ENCODE results near the gene NINJ1. TPM values are rescaled to one million over a fixed set of nuclear protein-coding genes. Genes with fewer than 3 reads are reported as not detected.

Gene NINJ1
- polyA plus RNA-seq, 2 donors, result 14.9 to 21.7 TPM

DNA sequence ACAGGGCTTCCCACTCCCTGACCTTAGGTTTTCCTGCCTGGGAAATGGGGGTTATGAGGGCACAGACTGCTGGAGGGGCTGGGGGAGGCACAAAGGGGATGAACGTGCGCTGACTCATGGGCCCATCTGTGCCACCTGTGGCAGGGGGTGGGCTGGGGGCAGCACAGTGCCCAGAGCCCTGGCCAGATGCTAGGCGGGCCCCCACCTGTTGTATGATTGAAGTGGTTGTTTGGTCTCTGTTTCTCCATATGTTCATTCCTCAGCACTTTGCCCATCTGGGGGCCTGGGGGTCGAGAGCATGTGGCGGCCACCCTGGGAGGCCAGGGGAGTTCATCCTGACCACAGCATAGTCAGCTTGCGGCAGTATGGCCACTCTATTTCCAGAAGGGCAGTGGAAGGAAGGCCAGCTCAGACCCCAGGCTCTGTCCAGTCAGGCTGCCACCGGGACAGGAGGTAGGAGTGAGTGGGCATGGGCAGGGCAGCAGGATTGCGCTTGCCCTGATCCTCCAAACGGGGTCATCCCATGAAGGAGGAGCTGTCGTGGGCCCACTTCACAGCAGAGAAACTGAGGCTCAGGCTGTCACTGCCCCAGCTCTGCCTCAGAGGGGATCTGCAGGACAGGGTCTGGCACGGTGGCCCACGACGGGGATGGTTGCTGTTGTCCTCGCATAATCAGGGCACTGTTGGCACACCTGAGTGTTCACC lies 841 bp upstream of the NINJ1 start:
- peak overlapping the region; percentile 63 to 77 for H3K4me3 ChIP-seq (ENCODE audit: low read depth in 1 of 2, low read length in 2 of 2)
- 69% methylated on average over 14 of the region's 14 CpGs for WGBS, 2 donors

DNA sequence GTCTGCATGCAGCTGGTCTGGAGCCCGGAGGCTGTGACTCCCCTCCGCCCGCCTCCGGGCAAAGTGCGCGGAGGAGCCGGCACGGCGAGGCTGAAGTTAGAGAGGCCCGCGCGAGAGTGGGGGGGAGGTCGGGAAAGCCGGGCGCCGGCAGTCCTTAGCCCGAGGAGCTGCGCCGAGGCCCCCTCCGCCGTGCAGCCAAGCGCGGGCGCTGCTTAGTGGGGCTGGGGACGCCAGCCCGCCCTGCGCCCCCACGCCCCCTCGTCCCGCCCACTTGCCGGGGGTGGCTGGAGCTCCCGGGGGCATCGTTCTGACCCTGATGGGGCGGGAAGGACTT lies 403 bp downstream of the NINJ1 start:
- no peaks in the 10 kb centered on the region for H3K36me3 ChIP-seq (ENCODE audit: control insufficient read depth in 2 of 2, insufficient read depth in 2 of 2, low read length in 1 of 2)
- H3K4me1 ChIP-seq (ENCODE audit: control insufficient read depth in 2 of 2, insufficient read depth in 2 of 2, low read length in 1 of 2), result peaks cover 27 to 54% of the 10 kb centered on the region in 2 donors
- WGBS, 2 donors, result 0 to 1% methylated on average over 24 to 34 of the region's 34 CpGs

More for the DNA sequence above, 841 bp upstream of the NINJ1 start:
- H3K4me1 ChIP-seq (ENCODE audit: control insufficient read depth in 2 of 2, insufficient read depth in 2 of 2, low read length in 1 of 2), result peaks cover 22 to 48% of the 10 kb centered on the region in 2 donors
- no peaks in the 10 kb centered on the region for H3K36me3 ChIP-seq (ENCODE audit: control insufficient read depth in 2 of 2, insufficient read depth in 2 of 2, low read length in 1 of 2)
- H3K27me3 ChIP-seq (ENCODE audit: control insufficient read depth in 1 of 2, insufficient read depth in 2 of 2, low read length in 2 of 2), result no peaks in the 10 kb centered on the region
- peaks cover 0 to 4% of the 10 kb centered on the region in 2 donors for H3K9me3 ChIP-seq (ENCODE audit: control insufficient read depth in 2 of 2, insufficient read depth in 1 of 2, low read depth in 1 of 2, low read length in 1 of 2)
- H3K27ac ChIP-seq (ENCODE audit: low read depth in 2 of 2, low read length in 1 of 2), result peak overlapping the region; percentile 89 to 94

GRCh38 chr9:93132946-93133680 lies 938 bp downstream of the NINJ1 start:
- Histone ChIP-seq H3K36me3 (ENCODE audit: control insufficient read depth in 2 of 2, insufficient read depth in 2 of 2, low read length in 1 of 2) (no peaks in the 10 kb centered on the region), H3K27ac (ENCODE audit: low read depth in 2 of 2, low read length in 1 of 2) (peak overlapping the region; percentile 89 to 94), H3K9me3 (ENCODE audit: control insufficient read depth in 2 of 2, insufficient read depth in 1 of 2, low read depth in 1 of 2, low read length in 1 of 2) (no peaks in the 10 kb centered on the region), H3K27me3 (ENCODE audit: control insufficient read depth in 1 of 2, insufficient read depth in 2 of 2, low read length in 2 of 2) (no peaks in the 10 kb centered on the region), H3K4me3 (ENCODE audit: low read depth in 1 of 2, low read length in 2 of 2) (peak overlapping the region; percentile 63 to 77), H3K4me1 (ENCODE audit: control insufficient read depth in 2 of 2, insufficient read depth in 2 of 2, low read length in 1 of 2) (peaks cover 30 to 59% of the 10 kb centered on the region in 2 donors)
- WGBS, 2 donors, result 13 to 14% methylated on average over 21 of the region's 21 CpGs

More for the DNA sequence above, 403 bp downstream of the NINJ1 start:
- no peaks in the 10 kb centered on the region for H3K27me3 ChIP-seq (ENCODE audit: control insufficient read depth in 1 of 2, insufficient read depth in 2 of 2, low read length in 2 of 2)
- peaks cover 0 to 4% of the 10 kb centered on the region in 2 donors for H3K9me3 ChIP-seq (ENCODE audit: control insufficient read depth in 2 of 2, insufficient read depth in 1 of 2, low read depth in 1 of 2, low read length in 1 of 2)
- H3K27ac ChIP-seq (ENCODE audit: low read depth in 2 of 2, low read length in 1 of 2), result peak overlapping the region; percentile 89 to 94
- peak overlapping the region; percentile 63 to 77 for H3K4me3 ChIP-seq (ENCODE audit: low read depth in 1 of 2, low read length in 2 of 2)

GRCh38 chr9:93132287-93132927 lies 1.6 kb downstream of the NINJ1 start:
- H3K27me3 ChIP-seq (ENCODE audit: control insufficient read depth in 1 of 2, insufficient read depth in 2 of 2, low read length in 2 of 2), result no peaks in the 10 kb centered on the region
- H3K36me3 ChIP-seq (ENCODE audit: control insufficient read depth in 2 of 2, insufficient read depth in 2 of 2, low read length in 1 of 2), result no peaks in the 10 kb centered on the region
- H3K4me3 ChIP-seq (ENCODE audit: low read depth in 1 of 2, low read length in 2 of 2), result peak overlapping the region; percentile 63 to 77
- 23 to 33% methylated on average over 11 to 12 of the region's 12 CpGs for WGBS, 2 donors
- H3K4me1 ChIP-seq (ENCODE audit: control insufficient read depth in 2 of 2, insufficient read depth in 2 of 2, low read length in 1 of 2), result peaks cover 36 to 62% of the 10 kb centered on the region in 2 donors
- H3K9me3 ChIP-seq (ENCODE audit: control insufficient read depth in 2 of 2, insufficient read depth in 1 of 2, low read depth in 1 of 2, low read length in 1 of 2), result no peaks in the 10 kb centered on the region
- H3K27ac ChIP-seq (ENCODE audit: low read depth in 2 of 2, low read length in 1 of 2), result peak overlapping the region; percentile 89 to 94

- WGBS, 2 donors, result 71 to 75% methylated on average over 13 of the region's 13 CpGs
- H3K36me3 ChIP-seq (ENCODE audit: control insufficient read depth in 2 of 2, insufficient read depth in 2 of 2, low read length in 1 of 2), result no peaks in the 10 kb centered on the region
Measured at GRCh38 chr9:93131599-93132286, 2.3 kb downstream of the NINJ1 start.

DNA sequence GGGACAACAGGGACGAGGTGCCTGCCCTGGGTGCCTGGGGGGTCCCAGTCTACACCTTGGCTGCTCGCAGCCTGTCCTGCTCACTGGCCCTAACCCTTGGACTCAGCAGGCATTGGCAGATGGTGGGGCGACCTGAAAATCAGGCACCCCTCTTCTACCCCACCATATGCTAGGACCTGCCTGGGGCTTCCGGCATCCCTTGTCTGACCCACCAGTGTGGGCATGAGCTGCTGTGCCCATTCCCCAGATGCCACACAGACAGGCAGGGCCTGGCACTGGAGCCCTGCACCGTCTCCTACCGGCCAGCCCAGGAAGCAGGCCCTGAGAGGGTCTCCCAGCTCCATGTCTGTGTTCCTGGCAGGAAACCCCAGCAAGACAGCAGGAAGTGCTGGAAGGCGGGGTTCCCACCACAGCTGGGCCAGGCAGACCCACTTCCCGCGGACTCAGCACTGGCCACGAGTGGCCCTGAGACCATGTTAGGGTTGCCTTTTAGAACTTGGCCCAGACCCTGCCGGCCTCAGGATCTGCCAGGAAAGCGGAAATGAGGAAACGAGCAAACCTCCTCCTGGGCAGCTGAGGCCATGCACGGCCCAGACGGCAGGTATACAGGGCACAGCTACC lies 3.1 kb downstream of the NINJ1 start:
- no peaks in the 10 kb centered on the region for H3K9me3 ChIP-seq (ENCODE audit: control insufficient read depth in 2 of 2, insufficient read depth in 1 of 2, low read depth in 1 of 2, low read length in 1 of 2)
- no peaks in the 10 kb centered on the region for H3K27me3 ChIP-seq (ENCODE audit: control insufficient read depth in 1 of 2, insufficient read depth in 2 of 2, low read length in 2 of 2)
- H3K27ac ChIP-seq (ENCODE audit: low read depth in 2 of 2, low read length in 1 of 2), result peak overlapping the region; percentile 21 to 67
- H3K4me1 ChIP-seq (ENCODE audit: control insufficient read depth in 2 of 2, insufficient read depth in 2 of 2, low read length in 1 of 2), result peaks cover 42 to 64% of the 10 kb centered on the region in 2 donors
- no peaks in the 10 kb centered on the region for H3K36me3 ChIP-seq (ENCODE audit: control insufficient read depth in 2 of 2, insufficient read depth in 2 of 2, low read length in 1 of 2)
- H3K4me3 ChIP-seq (ENCODE audit: low read depth in 1 of 2, low read length in 2 of 2), result no peak overlapping the region
- 44 to 65% methylated on average over 15 of the region's 15 CpGs for WGBS, 2 donors

More at GRCh38 chr9:93131599-93132286, 2.3 kb downstream of the NINJ1 start:
- H3K4me3 ChIP-seq (ENCODE audit: low read depth in 1 of 2, low read length in 2 of 2), result no peak overlapping the region
- H3K27me3 ChIP-seq (ENCODE audit: control insufficient read depth in 1 of 2, insufficient read depth in 2 of 2, low read length in 2 of 2), result no peaks in the 10 kb centered on the region
- peak overlapping the region in 1 of 2 donors; percentile 67 for H3K27ac ChIP-seq (ENCODE audit: low read depth in 2 of 2, low read length in 1 of 2)
- H3K9me3 ChIP-seq (ENCODE audit: control insufficient read depth in 2 of 2, insufficient read depth in 1 of 2, low read depth in 1 of 2, low read length in 1 of 2), result no peaks in the 10 kb centered on the region
- peaks cover 38 to 61% of the 10 kb centered on the region in 2 donors for H3K4me1 ChIP-seq (ENCODE audit: control insufficient read depth in 2 of 2, insufficient read depth in 2 of 2, low read length in 1 of 2)

DNA sequence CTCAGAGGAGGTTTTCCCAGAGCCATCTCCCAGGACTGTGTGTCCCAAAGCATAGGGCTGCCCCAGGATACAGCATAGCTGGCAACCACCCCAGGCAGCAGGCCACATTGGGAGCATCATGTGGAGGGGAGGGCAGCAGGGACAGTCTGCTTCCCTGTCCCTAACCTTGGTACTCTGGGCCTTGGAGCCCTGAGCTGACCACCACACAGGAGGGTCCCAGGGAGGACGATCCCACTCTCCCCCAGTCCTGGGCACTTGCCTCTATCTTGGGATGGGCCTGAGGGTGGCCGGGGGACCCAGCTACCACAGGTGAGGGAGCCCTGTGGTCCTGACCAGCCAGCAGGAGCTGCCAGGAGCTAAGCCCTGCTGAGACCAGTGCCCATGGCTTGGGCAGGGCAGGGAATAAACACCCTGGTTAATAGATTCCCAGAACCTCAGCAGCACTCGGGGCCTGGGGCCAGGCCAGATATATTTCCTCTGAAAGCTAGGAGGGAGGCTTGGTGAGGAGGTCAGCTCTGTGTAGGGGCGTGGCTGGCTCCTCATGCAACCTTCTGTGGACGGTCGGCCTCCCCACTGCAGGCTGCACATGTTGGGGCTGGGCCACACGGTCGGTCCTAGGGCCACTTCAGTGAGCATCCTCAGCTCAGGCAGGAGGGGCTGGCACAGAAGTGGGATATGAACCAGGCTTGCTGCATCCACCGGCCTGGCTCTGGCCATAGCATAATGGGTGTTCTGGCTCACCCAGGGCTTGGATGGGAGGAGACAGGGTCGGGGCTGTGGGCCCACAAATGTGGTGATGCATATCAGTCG lies 4.2 kb downstream of the NINJ1 start:
- WGBS, 2 donors, result 50 to 66% methylated on average over 11 of the region's 11 CpGs
- H3K36me3 ChIP-seq (ENCODE audit: control insufficient read depth in 2 of 2, insufficient read depth in 2 of 2, low read length in 1 of 2), result peaks cover 0 to 1% of the 10 kb centered on the region in 2 donors
- no peak overlapping the region for H3K4me3 ChIP-seq (ENCODE audit: low read depth in 1 of 2, low read length in 2 of 2)
- H3K9me3 ChIP-seq (ENCODE audit: control insufficient read depth in 2 of 2, insufficient read depth in 1 of 2, low read depth in 1 of 2, low read length in 1 of 2), result no peaks in the 10 kb centered on the region
- peaks cover 39 to 60% of the 10 kb centered on the region in 2 donors for H3K4me1 ChIP-seq (ENCODE audit: control insufficient read depth in 2 of 2, insufficient read depth in 2 of 2, low read length in 1 of 2)
- H3K27me3 ChIP-seq (ENCODE audit: control insufficient read depth in 1 of 2, insufficient read depth in 2 of 2, low read length in 2 of 2), result no peaks in the 10 kb centered on the region
- H3K27ac ChIP-seq (ENCODE audit: low read depth in 2 of 2, low read length in 1 of 2), result peak overlapping the region in 1 of 2 donors; percentile 59

GRCh38 chr9:93129286-93129685 lies 4.8 kb downstream of the NINJ1 start:
- peak overlapping the region in 1 of 2 donors; percentile 58 for H3K27ac ChIP-seq (ENCODE audit: low read depth in 2 of 2, low read length in 1 of 2)
- peaks cover 4 to 5% of the 10 kb centered on the region in 2 donors for H3K36me3 ChIP-seq (ENCODE audit: control insufficient read depth in 2 of 2, insufficient read depth in 2 of 2, low read length in 1 of 2)
- peaks cover 39 to 55% of the 10 kb centered on the region in 2 donors for H3K4me1 ChIP-seq (ENCODE audit: control insufficient read depth in 2 of 2, insufficient read depth in 2 of 2, low read length in 1 of 2)

More at GRCh38 chr9:93129286-93129685, 4.8 kb downstream of the NINJ1 start:
- 49 to 60% methylated on average over 8 of the region's 8 CpGs for WGBS, 2 donors
- H3K9me3 ChIP-seq (ENCODE audit: control insufficient read depth in 2 of 2, insufficient read depth in 1 of 2, low read depth in 1 of 2, low read length in 1 of 2), result no peaks in the 10 kb centered on the region
- H3K4me3 ChIP-seq (ENCODE audit: low read depth in 1 of 2, low read length in 2 of 2), result no peak overlapping the region
- H3K27me3 ChIP-seq (ENCODE audit: control insufficient read depth in 1 of 2, insufficient read depth in 2 of 2, low read length in 2 of 2), result no peaks in the 10 kb centered on the region
